Gastrocnemius medialis (tissue), 4 donors: Measurements from ENCODE around the gene LVRN. TPM values are rescaled to one million over a fixed set of nuclear protein-coding genes. Genes with fewer than 3 reads are reported as not detected.

Source experiments
- ATAC-seq, 2 donors: fragments of 150-250 bp; one replicate each; pipeline ENCODE4 v1.9.1; 2016
- DNase-seq, 2 donors: peaks; one replicate each; pipeline ENCODE4 v3.0.0-alpha.2; 2019
- H3K27ac ChIP-seq, 4 donors: fragments of 200-600 bp; sonication (generic); 1 replicate in 1 of 4; 2 replicates in 3 of 4; pipeline ENCODE4 v1.5.1; 2016 to 2018; ENCODE audit warnings: mild to moderate bottlenecking in 2 of 4, moderate library complexity in 1 of 4
- H3K27me3 ChIP-seq, 3 donors: fragments of 200-600 bp; sonication (generic) in 2 of 3; 1 replicate in 1 of 3; 2 replicates in 2 of 3; pipeline versions ENCODE4 v1.5.1 to v1.6.0; 2016 to 2019; ENCODE audit warnings: mild to moderate bottlenecking in 1 of 3, moderate library complexity in 1 of 3
- H3K36me3 ChIP-seq, 2 donors: fragments of 200-600 bp; sonication (generic) in 1 of 2; one replicate each; pipeline ENCODE4 v1.5.1; 2017 to 2018
- H3K4me1 ChIP-seq, 2 donors: fragments of 200-600 bp; sonication (generic) in 1 of 2; one replicate each; pipeline ENCODE4 v1.5.1; 2016 to 2017; ENCODE audit warnings: mild to moderate bottlenecking in 2 of 2
- H3K4me3 ChIP-seq, 4 donors: fragments of 200-600 bp; sonication (generic) in 3 of 4; 1 replicate in 1 of 4; 2 replicates in 3 of 4; pipeline ENCODE4 v1.5.1; 2016 to 2019; ENCODE audit warnings: mild to moderate bottlenecking in 2 of 4
- H3K9me3 ChIP-seq, 3 donors: fragments of 200-600 bp; sonication (generic) in 2 of 3; 1 replicate in 1 of 3; 2 replicates in 2 of 3; pipeline ENCODE4 v1.5.1; 2016 to 2019
- CTCF ChIP-seq, 5 experiments: fragments of 450-650 bp in 3 of 5; fragments of 200-600 bp in 2 of 5; sonication (generic) in 2 of 5; IDR thresholded peaks in 4 of 5; conservative IDR thresholded peaks in 1 of 5; 1 replicate in 4 of 5; 2 replicates in 1 of 5; pipeline ENCODE4 v1.5.1; 2016 to 2019; ENCODE audit warnings: antibody characterized with exemption in 5 of 5, mild to moderate bottlenecking in 3 of 5, moderate library complexity in 3 of 5
- POLR2A ChIP-seq, 2 donors: fragments of 450-650 bp; IDR thresholded peaks; one replicate each; pipeline ENCODE4 v1.6.1; 2017; ENCODE audit warnings: antibody characterized with exemption in 2 of 2, mild to moderate bottlenecking in 2 of 2, moderate library complexity in 2 of 2
- in situ Hi-C, 4 donors: fragments of 200-750 bp; cut with MboI; loops; one replicate each; pipeline versions ENCODE4 v1.15.0 to v1.8.0; 2017; ENCODE audit warnings: low sequenced_read_pairs in 4 of 4
- intact Hi-C: fragments of 100-400 bp; cut with DNase I; formaldehyde crosslinking; loops from one replicate; pipeline ENCODE4 v1.15.1; 2023; ENCODE audit warnings: low total_unique reads
- total RNA-seq, 4 donors: library from RNA; depleted of rRNA; stranded (reverse); fragments of >200 nt; gene quantifications; one replicate each; pipeline versions ENCODE4 v1.1.0 to v1.2.3, GENCODE V29; 2016

Gene LVRN
- total RNA-seq, 4 donors from 2014 or later = 0.63 to 2.2 (median 0.78) TPM

GRCh38 chr5:115954144-115954543, 8.1 kb upstream of the LVRN start:
- Histone ChIP-seq H3K27ac (no peak overlapping the region), H3K9me3 (no peaks in the 10 kb centered on the region), H3K4me1 (no peaks in the 10 kb centered on the region), H3K4me3 (no peak overlapping the region), H3K36me3 (no peaks in the 10 kb centered on the region), H3K27me3 (peaks cover 0 to 7% (median 7%) of the 10 kb centered on the region in 3 donors)
- DNase-seq (no peak), ATAC-seq (no peak)
- in situ Hi-C loops (no loop called here), intact Hi-C loops (no loop called here)
- TF ChIP-seq POLR2A (IDR thresholded peaks at IDR 0.05) (no peak), CTCF (IDR thresholded peaks at IDR 0.05 in 4 of 5, conservative IDR thresholded peaks at IDR 0.05 in 1 of 5) (no peak)

- no peak overlapping the region for H3K27ac ChIP-seq
- in situ Hi-C loops = no loop called here
- TF ChIP-seq POLR2A (IDR thresholded peaks at IDR 0.05) (no peak), CTCF (IDR thresholded peaks at IDR 0.05 in 4 of 5, conservative IDR thresholded peaks at IDR 0.05 in 1 of 5) (no peak)
- no peaks in the 10 kb centered on the region for H3K4me1 ChIP-seq
- intact Hi-C loops = no loop called here
- ATAC-seq (no peak), DNase-seq (no peak)
- H3K36me3 ChIP-seq = no peaks in the 10 kb centered on the region
- peaks cover 20 to 31% (median 23%) of the 10 kb centered on the region in 3 donors for H3K27me3 ChIP-seq
- no peak overlapping the region for H3K4me3 ChIP-seq
- H3K9me3 ChIP-seq = no peaks in the 10 kb centered on the region
These were observed 5.3 kb upstream of the LVRN start for GRCh38 chr5:115956957-115957356.

- TF ChIP-seq POLR2A (IDR thresholded peaks at IDR 0.05) (no peak), CTCF (IDR thresholded peaks at IDR 0.05 in 4 of 5, conservative IDR thresholded peaks at IDR 0.05 in 1 of 5) (no peak)
- Histone ChIP-seq H3K4me1 (no peaks in the 10 kb centered on the region), H3K36me3 (no peaks in the 10 kb centered on the region), H3K4me3 (peak overlapping the region in 3 of 4 donors; percentile 32 to 49 (median 42)), H3K9me3 (no peaks in the 10 kb centered on the region), H3K27ac (peak overlapping the region in 1 of 4 donors; percentile 48), H3K27me3 (peaks cover 37 to 57% (median 43%) of the 10 kb centered on the region in 3 donors)
- in situ Hi-C loops = no loop called here
- peak in 1 of 2 donors; percentile 21 for ATAC-seq
- DNase-seq = peak in 1 of 2 donors; percentile 17
- intact Hi-C loops = no loop called here
These were observed 665 bp upstream of the LVRN start for GRCh38 chr5:115961381-115962238.

GRCh38 chr5:115962565-115963402, 509 bp downstream of the LVRN start:
- H3K9me3 ChIP-seq = no peaks in the 10 kb centered on the region
- peaks cover 37 to 57% (median 43%) of the 10 kb centered on the region in 3 donors for H3K27me3 ChIP-seq
- intact Hi-C loops (no loop called here), in situ Hi-C loops (no loop called here)
- H3K4me3 ChIP-seq = peak overlapping the region; percentile 12 to 49 (median 36)
- no peaks in the 10 kb centered on the region for H3K4me1 ChIP-seq
- H3K27ac ChIP-seq = peak overlapping the region in 1 of 4 donors; percentile 25
- DNase-seq (peak in 1 of 2 donors; percentile 18), ATAC-seq (peak in 1 of 2 donors; percentile 33)
- H3K36me3 ChIP-seq = no peaks in the 10 kb centered on the region
- TF ChIP-seq CTCF (IDR thresholded peaks at IDR 0.05 in 4 of 5, conservative IDR thresholded peaks at IDR 0.05 in 1 of 5) = no peak
- TF ChIP-seq POLR2A (IDR thresholded peaks at IDR 0.05) = no peak
